DMS 273 (cell line): ENCODE data around the gene DNAH17.

Source experiments
- DNase-seq: peaks from one replicate; lab custom pipeline; 2025; ENCODE audit not compliant: unreplicated experiment; lab: John Stamatoyannopoulos, UW

Gene DNAH17

DNA sequence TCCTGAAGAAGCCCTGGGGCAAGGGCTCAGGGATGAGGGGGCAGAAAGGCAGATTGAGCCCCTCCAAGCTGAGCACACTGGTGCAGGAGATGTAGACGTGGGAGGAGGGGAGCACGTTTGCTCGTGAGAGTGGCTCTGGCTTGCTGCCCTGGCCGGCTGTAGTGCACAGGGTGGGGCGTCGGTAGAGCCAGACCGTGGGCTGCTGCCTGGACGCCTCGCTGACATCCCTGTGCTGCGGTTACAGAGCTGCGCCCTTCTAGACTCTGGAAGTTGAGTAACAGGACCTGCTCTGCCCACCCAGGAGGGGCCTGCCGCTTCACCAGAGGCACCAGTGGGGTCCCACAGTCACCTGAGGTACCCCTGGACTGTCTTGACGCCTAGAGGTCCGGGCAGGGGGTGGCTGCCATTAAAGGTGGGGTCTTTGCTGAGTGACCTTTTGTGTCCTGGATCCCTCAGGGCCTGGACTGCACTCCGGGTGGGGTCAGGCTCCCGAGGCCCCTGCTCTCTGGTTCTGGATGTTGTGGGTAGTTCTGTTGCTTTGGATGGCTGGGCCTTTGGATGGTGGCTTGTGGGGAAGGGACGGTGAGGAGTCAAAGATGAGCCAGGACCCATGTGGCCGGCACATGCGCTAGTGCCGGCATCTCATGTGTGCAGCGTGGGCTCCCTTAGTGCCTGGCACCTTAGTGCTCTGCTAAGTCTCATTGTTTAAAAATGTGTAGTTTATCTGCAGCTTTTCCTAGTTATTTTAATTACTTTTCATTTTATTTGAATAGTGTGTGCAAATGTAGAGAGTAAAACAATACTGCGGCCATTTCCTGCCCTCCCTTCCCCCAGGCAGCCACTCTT, 157.0 kb downstream of the DNAH17 start:
- DNase-seq, result peak; percentile 57

DNA sequence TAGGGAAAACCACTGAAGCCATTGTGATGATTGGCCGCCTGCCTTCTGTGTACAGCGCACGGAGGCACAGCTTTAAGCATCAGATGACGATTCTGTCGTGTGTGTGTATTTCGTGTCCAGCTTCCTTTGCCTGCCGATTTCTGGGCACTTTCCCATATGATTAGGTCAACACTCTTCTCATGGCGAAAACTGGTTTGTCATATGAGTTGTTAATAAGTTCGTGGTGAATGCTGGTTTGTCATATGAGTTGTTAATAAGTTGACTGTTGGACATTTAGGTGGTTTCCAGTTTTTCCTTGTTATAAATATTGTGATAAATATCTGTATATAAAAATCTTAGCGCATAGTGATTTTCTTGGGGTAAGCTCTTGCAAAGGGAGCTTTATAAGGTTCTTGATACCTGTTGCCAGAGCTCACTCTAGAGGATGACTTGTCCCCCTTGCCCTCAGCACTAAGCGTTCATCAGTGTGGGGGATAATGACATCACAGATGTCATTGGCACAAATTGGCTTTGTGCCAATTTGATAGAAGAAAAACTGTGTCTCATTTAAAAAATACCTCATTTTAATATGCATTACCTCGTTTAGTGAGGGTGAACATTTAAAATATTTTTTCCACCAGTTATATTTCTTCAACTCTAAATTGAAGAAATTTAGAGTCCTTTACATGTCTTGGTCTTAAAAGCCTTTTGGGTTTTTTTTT, 158.7 kb downstream of the DNAH17 start:
- peak; percentile 36 for DNase-seq

DNA sequence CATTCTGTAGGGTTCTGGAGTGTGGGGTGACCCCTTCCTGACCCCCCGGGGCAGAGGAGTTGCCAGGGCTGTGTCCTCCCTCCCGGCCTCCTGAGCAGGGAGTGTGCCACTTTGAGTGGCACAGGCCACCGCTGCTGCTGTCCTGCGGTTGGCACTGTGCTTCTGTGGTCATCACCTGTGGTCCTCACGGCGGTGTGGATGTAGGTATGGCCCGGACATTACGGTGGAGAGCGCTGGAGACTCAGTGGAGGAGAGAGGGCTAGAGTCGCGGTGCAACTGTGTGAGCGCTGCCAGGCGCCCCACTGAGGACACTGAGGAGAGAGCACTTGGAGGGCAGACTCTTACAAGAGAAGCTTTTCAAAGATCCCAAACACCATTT, 159.7 kb downstream of the DNAH17 start:
- DNase-seq, result no peak

DNA sequence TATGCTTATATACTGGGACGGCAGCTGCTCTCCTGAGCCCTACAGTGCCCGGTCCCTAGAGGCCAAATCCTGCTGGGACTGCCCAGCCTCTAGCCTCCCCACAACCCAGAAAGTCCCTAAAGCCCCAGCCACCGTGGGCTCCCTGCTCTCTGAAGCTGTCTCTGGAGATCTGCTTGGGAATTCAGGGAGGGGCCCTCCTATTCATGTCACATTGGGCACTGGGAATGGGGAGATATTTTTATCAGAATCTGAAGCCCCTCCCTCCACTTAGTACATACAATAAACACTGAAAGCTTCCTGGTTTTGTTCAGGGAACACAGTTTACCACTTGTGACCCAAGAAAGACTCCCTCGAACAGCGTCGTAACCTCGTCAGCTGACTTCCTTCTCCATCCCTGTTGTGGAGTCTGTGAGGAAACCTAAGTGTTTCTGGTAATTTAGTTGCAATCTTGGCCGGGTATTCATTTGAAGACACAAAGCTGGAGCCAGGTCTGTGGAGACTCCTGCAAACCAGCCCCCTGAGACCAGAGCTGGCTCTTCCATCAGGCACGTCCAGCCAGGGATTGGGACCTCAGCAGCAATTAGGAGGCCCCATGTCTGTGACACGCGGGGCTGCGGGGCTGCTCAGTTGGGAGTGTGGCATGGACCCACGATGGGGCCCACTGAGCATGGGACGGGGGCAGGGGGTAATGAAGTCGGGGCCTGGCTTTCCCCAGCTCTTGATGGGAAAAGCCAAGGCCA, 160.2 kb downstream of the DNAH17 start:
- no peak for DNase-seq

DNA sequence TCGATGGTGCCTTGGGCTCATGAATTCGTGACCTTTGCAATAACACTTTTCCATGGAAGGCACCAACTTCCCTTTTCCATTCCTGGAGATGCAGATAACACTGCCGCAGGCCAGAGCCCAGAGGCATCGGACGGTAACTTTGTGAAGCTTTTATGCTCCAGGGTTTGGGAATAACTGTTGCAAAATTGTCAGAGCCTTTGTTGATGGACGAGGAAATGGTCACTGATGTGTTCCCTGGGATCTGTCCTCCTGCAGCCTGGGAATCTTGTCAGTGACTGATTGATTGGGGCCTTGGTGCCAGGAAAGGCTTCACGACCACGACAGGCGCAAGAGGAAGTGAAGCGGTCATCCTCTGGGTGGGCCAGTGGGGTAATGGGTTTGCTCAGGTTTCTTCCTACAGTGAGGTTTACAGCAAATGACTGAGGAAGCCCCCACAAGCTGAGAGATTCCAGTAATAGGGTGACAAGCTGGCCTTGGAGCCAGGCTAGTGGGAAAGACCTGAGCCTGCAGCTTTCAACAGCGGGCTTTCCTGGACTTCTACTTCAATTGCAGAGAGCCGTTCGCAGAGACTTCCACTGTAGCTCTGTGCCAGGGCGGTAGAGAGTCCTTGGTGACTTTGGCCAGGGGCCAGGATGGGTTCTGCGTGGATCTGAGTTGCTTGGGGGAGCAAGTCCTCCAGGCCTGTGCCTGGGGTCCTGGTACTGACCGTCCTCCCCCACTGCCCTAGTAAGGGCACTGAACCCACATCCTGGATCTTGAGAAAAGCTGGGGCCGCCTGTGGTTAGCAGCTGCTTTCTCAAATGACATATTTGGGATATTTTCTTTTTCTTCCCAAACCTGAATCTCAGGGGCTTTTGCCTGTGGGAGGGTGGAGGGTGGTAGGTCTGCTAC, 161.1 kb downstream of the DNAH17 start:
- DNase-seq, result no peak

DNA sequence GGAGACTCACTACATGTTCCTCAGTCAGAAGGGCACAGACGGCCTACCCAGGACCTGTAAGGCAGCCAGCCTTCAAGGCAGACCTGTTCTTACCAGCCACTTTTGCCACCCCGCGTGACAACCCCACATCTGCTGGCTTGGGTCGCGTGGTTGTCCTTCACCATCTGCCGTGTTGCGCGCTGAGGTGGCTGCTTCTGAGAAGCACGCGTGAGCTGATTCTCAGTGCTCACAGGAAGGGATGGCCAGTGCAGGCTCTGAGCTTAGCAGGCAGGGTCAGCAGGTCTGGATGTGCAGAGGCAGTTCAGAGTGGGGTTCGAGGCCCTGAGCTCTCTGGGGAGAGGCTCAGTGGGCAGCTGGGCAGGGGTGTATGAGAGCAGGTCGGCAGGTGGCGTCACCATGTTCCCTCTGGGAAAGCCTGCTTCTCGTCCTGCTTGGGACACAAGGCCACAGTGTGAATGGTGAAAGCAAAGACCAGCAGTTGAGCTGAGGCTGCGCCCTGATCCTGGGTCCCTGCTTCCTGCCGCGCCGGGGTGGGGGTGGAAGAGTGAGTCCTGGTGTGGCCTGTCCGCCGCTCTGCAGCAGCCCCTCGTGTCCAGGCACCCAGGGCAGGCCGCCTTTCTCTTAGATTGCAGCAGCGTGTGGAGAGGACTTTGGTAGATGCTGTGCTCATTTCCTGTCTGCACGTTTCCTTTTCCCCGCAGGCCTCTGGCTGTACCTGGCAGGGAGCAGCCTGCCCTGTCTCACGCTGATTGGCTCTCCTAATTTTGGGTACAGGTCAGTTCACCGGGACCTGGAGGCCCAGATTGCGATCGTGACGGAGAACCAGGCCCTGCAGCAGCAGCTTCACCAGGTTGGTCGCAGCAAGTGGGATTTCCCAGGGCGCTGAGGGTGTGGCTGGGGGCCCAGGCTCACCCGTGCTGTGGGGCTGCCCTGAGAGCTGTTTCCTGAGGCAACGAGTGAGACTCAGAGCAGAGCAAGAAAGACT, 162.7 kb downstream of the DNAH17 start:
- peak; percentile 28 for DNase-seq

DNA sequence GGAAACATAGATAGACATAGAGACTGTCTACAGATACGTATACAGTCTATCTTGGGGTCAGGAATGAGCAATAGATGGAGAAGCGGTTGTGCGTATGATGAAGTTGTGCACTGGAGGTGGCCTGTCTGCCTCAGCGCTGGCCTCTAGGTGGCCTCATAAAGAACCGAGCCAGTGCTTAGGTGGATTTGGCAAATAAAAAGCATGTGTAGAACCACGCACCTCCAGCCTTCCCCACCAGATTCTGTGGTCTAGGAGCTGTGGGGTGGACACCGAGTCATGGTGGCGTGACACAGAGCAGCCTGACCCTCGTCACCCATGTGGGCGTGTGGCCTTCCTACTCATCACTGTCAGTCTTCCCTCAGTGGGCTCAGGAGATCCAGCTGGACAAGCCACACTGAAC, 164.8 kb downstream of the DNAH17 start:
- DNase-seq, result peak; percentile 42

DNA sequence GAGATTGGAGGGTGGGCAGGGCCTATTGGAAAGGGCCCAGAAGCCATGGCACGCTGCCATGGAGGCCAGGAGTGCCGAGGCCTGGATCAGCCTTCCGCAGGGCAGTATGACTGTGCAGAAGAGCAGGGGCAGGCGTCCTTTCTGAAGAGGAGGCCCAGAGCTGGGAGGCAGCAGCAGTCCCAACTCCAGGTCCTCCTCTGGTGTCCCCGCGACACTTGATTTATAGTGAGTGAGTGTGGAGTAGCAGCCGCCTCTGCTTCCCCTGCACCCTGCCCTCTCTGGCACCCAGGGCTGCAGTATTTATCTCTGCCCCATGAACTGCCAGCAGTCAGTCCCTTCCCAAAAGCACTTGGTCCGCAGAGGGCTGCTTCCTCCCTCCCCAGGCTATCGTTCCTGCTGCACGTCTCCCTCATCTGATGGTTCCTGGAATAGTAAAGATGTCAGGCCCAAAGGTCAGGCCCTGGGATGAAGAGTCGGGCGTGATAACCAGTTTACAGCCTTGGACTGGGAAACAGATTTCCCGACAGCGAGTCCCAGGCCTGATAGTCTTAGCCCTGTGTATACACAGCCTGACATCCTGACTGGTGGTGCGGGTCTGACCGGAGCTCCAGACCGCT, 165.8 kb downstream of the DNAH17 start:
- DNase-seq, result no peak

DNA sequence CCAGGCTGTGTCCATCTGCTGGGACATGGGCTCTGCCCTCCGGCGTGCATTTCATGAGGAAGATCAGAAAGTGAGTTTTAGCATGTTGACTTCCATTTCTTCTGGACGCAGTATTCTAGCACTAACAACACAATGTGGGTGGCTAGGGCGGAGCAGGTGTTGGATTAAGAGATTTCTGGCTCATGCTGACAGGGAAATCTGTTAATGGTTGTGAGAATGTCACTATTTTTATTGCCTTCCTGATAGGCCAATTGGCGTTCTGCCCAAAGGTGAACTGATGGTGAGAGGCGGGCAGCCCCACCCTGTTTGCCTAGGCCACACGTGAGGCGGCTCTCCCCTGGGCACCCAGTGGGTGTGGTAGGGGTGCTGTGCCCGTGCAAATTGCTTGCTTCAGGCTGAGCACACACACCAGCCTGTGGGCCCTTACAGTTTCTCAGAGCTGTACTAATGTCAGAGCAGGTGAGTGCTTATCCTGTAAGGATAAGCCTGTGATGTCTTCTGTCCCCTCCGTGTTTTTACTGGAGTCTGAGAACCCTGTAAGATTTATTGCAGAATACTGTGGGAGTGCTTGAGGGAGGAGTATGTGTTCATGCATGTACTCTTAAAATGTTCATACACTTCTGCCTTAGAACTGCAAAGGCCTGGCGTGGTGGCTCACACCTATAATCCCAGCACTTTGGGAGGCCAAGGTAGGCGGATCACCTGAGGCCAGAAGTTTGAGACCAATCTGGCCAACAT, 167.8 kb downstream of the DNAH17 start:
- peak; percentile 52 for DNase-seq

DNA sequence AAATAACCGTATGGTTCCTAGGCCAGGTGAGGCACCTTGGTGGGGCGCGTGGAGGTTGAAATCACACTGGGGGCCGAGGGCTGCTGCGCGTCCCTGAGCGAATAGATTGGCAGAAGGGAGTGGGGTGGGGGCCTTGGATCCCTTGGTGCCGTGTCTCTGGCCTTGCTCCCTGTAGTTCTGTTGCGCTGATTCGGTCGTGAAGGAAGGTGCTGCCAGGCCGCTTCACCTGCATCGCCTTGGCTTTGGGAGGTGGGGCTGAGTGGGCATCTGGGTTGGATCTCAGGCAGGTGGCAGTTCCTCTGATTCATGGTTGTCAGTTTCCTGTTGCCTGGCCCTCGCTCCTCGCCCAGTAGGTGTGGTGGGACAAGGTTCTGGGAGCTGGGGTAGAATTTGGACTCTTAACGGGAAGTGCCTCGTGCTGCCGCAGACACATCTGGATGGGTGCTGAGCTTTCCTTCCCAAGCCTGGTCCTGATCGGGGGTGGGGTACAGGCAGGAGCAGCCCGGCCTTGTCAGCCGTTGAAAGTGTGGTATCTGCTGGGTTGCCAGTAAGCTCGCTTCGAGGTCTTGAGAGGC, 168.6 kb downstream of the DNAH17 start:
- no peak for DNase-seq

DNA sequence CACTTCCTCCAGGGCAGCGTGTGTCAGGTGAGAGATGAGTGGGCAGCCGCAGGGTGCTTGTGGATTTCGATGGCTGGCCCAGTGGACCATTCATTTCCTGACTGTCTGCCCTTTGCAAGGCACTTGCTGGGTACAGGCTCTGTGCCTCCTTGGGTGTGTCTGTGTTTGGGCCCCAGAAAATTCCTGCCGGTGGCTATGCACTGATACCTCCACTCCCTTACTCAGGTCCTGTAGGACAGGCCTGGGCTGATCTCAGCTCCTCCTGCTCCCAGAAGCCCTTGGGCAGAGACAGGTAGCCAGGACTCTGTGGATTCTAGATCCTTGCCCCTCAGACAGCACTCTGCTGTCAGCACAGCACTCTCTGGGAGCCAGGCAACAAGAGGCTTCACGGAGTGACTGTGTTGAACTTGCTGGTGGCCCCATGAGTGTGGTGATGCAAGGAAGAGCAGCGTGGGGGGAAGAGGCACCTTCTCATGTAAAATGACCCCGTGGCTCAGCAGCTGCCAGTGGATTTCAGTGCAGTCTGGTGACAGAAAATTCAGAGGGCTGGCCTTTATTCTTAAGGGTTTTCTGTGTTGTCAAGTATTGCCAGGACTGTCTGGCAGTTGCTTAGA, 169.7 kb downstream of the DNAH17 start:
- DNase-seq, result peak; percentile 51

DNA sequence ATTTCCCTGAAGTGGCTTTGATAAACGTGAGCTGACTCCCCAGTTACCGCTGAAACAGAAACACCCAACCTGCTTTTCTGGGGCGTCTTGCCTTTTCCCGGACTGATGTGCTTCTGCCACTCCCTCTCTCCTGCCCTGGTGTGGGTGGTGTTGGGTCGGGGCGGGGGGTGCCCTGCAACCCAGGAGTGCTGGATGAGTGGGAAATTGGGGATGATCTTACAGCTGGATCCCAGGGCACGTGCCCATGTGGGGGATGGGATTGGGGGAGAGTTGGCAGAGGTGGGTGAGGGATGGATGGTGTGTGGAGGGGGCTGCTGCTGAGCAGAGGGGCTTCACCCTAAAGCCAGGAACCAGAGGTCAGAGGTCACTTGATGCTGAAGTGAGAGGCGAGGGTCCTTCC, 170.3 kb downstream of the DNAH17 start:
- no peak for DNase-seq

DNA sequence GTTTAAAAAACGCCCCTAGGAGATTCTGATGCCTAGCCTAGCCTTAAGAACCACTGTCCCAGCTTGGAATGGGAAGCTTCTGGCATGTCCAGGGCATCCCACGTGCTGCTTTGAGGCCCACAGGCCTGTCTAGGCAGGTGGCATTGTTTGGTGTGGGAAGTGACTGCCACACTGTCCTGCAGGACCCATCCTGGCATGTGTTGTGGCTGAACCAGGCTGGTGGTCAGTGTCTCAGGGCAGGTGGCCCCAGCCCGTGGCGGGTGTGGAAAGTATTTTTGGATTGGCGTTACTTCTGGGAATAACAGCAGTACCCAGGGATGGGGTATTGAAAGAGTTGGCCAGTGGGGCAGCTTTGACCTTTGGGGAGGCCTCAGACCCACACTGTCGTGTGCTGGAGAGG, 170.8 kb downstream of the DNAH17 start:
- DNase-seq, result no peak

DNA sequence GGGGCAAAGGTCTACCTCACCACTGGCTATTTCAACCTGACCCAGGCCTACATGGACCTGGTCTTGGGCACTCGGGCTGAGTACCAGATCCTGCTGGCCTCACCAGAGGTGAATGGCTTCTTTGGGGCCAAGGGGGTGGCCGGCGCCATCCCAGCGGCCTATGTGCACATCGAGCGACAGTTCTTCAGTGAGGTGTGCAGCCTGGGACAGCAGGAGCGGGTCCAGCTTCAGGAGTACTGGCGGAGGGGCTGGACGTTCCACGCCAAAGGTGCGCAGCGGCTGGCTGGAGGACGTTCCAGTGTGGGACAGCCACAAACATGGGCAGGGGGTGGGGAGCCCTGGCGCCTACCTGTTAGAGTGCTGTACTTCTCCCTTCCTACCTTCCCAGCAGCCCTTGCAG, 173.4 kb downstream of the DNAH17 start:
- no peak for DNase-seq

DNA sequence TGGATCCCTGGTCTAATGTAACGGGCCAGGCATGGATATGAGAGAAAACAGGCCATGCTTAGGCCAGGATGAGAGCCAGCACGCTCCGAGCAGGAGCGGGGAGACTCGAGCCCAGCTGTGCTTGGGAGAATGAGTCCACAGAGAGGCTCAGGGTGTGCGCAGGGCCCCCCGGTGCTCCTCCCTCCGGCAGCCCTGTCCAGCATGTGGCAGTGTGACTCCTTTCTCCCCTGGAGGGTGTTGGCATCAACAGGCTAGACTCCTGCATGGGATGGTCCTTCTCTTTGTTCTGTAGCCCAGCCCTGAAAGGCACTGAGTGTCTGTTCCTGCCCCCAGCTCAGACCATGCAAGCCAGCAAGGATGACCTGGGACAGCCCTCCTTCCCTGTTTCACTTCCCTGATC, 175.3 kb downstream of the DNAH17 start:
- no peak for DNase-seq

DNA sequence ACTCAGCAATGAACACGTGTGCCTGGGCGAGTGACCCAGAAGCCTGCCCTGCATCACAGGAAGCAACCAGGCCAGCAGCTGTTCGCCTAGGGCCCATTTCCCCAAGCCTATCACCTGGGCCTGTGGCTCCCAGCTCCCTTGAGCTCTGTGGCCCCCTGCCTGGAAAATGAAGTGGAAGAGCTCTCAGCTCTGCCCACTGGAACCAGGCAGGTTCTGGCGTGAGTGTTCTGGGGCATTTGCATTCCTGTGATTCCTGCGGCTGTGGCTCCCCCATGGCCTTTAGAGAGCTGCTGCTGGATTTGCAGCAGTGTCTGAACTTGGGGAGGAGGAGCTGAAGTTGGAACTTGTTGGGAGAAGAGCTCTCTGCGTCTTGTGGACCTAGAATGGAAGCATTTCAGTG, 175.9 kb downstream of the DNAH17 start:
- DNase-seq, result no peak

DNA sequence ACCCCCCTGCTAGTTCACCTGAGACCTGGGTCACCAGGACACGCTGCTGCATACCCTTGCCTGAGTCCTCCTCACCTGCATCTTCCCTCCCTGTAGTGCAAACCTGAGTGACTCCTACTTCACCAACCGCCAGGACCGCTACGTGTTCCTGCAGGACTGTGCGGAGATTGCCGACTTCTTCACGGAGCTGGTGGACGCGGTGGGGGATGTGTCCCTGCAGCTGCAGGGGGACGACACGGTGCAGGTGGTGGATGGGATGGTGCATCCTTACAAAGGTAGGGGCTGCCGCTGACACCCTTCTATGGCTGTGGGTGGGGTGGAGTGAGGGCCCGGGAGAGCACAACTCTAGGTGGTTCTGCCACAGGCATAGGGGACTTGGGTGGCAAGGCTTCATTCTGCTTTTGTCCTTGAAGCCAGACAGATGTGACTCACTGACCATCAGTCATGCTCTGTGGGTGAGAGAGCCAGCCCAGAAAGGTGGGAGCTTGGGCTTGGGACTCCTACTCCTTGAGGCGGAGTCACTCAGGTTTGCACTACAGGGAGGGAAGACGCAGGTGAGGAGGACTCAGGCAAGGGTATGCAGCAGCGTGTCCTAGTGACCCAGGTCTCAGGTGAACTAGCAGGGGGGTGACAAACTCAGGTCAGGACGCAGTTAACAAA, 176.5 kb downstream of the DNAH17 start:
- DNase-seq, result no peak
